ENCODE results near the gene CTU2. TPM values are rescaled to one million over a fixed set of nuclear protein-coding genes. Genes with fewer than 3 reads are reported as not detected.
A peak's percentile ranks its signal among the peaks of the same experiment; 100 is the strongest.

The CTU2 gene
- total RNA-seq, 4 donors from 2014 or later, result 4.4 to 13.2 (median 6.3) TPM

DNA sequence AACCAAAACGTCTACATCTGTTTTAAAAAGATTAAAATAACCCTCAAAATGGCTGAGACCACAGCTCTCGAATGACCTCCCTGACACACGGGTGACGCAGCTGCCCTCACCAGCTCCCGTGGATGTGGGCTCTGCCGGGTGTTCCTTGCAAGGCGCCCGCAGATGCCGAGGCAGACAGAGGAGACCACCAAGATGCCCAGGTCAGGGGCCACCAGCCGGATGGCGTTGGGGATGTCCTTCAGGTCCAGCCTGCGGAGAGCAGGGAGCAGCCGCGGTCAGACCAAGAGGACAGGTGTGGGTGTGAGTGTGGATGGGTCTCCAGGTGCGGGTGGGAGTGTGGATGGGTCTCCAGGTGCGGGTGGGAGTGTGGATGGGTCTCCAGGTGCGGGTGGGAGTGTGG lies 35.1 kb downstream of the CTU2 start:
- DNase-seq, result no peak
- peaks cover 3 to 58% (median 14%) of the 10 kb centered on the region in 3 donors for H3K36me3 ChIP-seq
- intact Hi-C loops (cut with DNase I), result no loop called here

DNA sequence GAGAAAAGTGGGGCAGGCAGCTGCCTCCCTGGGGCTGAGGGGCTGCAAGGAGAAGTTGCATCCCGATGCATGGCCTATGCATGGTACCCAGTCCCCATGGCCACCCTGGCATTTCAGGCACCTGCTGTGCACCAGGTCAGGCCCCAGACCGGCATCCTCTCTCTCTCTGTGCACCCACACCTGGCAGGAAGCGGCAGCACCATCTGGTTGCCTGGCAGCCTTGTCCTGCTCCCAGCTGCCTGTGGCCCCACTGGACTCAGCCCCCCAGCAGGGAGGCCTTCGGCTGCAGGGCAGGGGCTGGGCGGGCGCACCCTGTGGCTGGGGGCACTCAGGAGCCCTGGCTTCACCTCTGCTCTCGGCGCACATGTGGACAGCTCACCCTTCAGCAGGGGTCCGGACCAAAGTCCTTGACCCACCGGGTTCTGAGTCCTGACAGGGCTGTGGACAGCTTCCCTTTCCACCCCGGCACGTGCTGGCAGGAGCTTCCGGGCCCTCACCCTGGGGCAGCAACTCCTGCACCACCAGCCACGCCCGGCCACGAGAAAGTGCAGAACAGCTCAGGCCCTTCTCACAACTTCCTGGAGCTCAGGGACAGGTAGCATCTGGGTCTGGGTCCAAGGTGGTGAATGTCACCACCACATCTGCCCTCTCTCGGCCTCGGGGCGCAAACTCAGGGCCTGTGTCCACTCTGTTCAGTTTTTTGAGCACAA lies 36.7 kb downstream of the CTU2 start:
- H3K4me1 ChIP-seq, result peaks cover 27 to 80% (median 60%) of the 10 kb centered on the region in 3 donors
- peaks cover 3 to 52% (median 14%) of the 10 kb centered on the region in 3 donors for H3K36me3 ChIP-seq
- intact Hi-C loops (cut with DNase I), result no loop called here
- H3K9me3 ChIP-seq, result no peaks in the 10 kb centered on the region
- TF ChIP-seq CTCF (IDR thresholded peaks at IDR 0.05) (no peak), POLR2A (IDR thresholded peaks at IDR 0.05) (no peak)
- no peak overlapping the region for H3K27ac ChIP-seq
- H3K4me3 ChIP-seq, result no peak overlapping the region
- 77 to 87% methylated on average over 3 to 9 of the region's 19 CpGs for WGBS, 2 donors
- DNase-seq, result no peak
- no peaks in the 10 kb centered on the region for H3K27me3 ChIP-seq

More for the DNA sequence above, 35.1 kb downstream of the CTU2 start:
- H3K27ac ChIP-seq, result no peak overlapping the region
- whole genome bisulfite sequencing, 2 donors, result 67 to 83% methylated on average over 5 to 7 of the region's 17 CpGs
- no peak overlapping the region for H3K4me3 ChIP-seq
- TF ChIP-seq CTCF (IDR thresholded peaks at IDR 0.05) (no peak), POLR2A (IDR thresholded peaks at IDR 0.05) (no peak)
- peaks cover 20 to 75% (median 50%) of the 10 kb centered on the region in 3 donors for H3K4me1 ChIP-seq
- H3K27me3 ChIP-seq, result no peaks in the 10 kb centered on the region
- H3K9me3 ChIP-seq, result no peaks in the 10 kb centered on the region

GRCh38 chr16:88743693-88744576 lies 37.6 kb downstream of the CTU2 start:
- Histone ChIP-seq H3K4me3 (no peak overlapping the region), H3K9me3 (no peaks in the 10 kb centered on the region), H3K4me1 (peaks cover 24 to 76% (median 58%) of the 10 kb centered on the region in 3 donors), H3K27ac (peak overlapping the region in 2 of 4 donors; percentile 28 to 42), H3K27me3 (no peaks in the 10 kb centered on the region), H3K36me3 (peaks cover 3 to 53% (median 14%) of the 10 kb centered on the region in 3 donors)
- intact Hi-C loops (cut with DNase I), result no loop called here
- TF ChIP-seq CTCF (IDR thresholded peaks at IDR 0.05), result peak; percentile 77 to 93 (median 86)
- no peak for TF ChIP-seq POLR2A (IDR thresholded peaks at IDR 0.05)
- WGBS, 2 donors, result 28 to 91% methylated on average over 4 to 14 of the region's 32 CpGs
- no peak for DNase-seq

DNA sequence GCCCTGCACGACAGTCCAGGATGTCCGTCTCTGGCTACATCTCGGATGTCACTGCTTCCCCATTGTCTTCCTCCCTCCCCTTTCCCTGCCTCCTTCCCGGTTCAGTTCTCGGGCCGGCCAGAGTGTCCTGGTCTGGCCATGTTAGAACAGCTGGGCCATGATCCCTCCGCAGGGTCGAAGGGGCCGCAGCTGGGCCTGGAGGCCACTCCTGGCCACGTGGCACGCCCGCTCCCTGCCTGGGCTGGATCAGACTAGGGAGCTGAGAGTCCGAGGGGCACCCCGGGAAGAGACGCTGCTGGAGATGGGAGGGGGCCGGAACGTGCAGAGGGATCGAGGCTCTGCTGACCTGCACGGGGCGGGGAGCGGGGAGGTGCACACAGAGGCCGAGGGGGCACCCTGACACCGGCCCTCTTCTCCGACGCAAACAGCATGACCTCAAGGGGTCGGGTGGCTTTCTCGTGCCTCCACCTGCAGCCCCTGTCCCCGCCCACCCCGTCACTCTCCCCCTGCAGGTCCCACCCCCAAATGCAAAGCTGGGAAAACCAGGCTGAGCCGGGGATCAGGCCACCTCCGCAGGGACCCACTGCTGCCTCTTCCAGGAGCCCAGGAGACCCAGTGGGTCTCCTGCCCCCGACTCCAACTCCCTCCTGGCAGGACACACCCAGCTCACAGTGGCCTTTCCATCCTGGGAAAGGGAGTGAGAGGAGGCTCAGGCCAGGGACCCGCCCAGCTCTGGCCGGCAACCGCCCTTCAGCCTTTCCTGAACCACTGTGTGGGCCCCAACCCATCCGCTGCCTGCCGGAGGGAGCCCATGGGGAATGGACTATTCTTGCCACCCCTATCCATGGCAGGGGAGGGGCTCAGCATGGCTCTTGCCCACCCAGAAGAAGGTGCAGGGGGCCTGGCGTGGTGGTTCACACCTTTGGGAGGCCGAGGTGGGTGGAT lies 38.5 kb downstream of the CTU2 start:
- peaks cover 19 to 66% (median 49%) of the 10 kb centered on the region in 3 donors for H3K4me1 ChIP-seq
- TF ChIP-seq POLR2A (IDR thresholded peaks at IDR 0.05), result no peak
- no peak for TF ChIP-seq CTCF (IDR thresholded peaks at IDR 0.05)
- no peak for DNase-seq
- H3K36me3 ChIP-seq, result peaks cover 3 to 50% (median 14%) of the 10 kb centered on the region in 3 donors
- 58 to 80% methylated on average over 2 to 7 of the region's 39 CpGs for WGBS, 2 donors
- peak overlapping the region in 2 of 4 donors; percentile 3 to 28 for H3K27ac ChIP-seq
- no peaks in the 10 kb centered on the region for H3K27me3 ChIP-seq
- intact Hi-C loops (cut with DNase I), result no loop called here
- no peaks in the 10 kb centered on the region for H3K9me3 ChIP-seq
- no peak overlapping the region for H3K4me3 ChIP-seq

Data from esophagus squamous epithelium (tissue), 5 donors.